Sigmoid colon (tissue), 4 donors: ENCODE measurements around the gene OVCA2.

ENCODE experiments used
- EP300 ChIP-seq, 4 donors: sonication (generic); formaldehyde crosslinking; IDR thresholded peaks; one replicate each; pipeline ENCODE4 v1.6.1; 2017; ENCODE audit warnings: antibody characterized with exemption in 4 of 4
- POLR2A ChIP-seq, 2 donors: fragments of 450-650 bp; IDR thresholded peaks; one replicate each; pipeline ENCODE4 v1.6.1; 2016; ENCODE audit warnings: antibody characterized with exemption in 2 of 2, mild to moderate bottlenecking in 2 of 2, moderate library complexity in 2 of 2
- POLR2AphosphoS5 ChIP-seq, 4 donors: sonication (generic); formaldehyde crosslinking; IDR thresholded peaks; one replicate each; pipeline ENCODE4 v1.6.1; 2017; ENCODE audit warnings: antibody characterized with exemption in 4 of 4
- TF ChIP-seq, protein P1 (sequence below), 4 experiments: fragments of 450-650 bp in 3 of 4; fragments of 200-600 bp in 1 of 4; IDR thresholded peaks; one replicate each; pipeline ENCODE4 v1.5.1; 2016 to 2019; ENCODE audit warnings: antibody characterized with exemption in 4 of 4, mild to moderate bottlenecking in 3 of 4, moderate library complexity in 2 of 4

DNA sequence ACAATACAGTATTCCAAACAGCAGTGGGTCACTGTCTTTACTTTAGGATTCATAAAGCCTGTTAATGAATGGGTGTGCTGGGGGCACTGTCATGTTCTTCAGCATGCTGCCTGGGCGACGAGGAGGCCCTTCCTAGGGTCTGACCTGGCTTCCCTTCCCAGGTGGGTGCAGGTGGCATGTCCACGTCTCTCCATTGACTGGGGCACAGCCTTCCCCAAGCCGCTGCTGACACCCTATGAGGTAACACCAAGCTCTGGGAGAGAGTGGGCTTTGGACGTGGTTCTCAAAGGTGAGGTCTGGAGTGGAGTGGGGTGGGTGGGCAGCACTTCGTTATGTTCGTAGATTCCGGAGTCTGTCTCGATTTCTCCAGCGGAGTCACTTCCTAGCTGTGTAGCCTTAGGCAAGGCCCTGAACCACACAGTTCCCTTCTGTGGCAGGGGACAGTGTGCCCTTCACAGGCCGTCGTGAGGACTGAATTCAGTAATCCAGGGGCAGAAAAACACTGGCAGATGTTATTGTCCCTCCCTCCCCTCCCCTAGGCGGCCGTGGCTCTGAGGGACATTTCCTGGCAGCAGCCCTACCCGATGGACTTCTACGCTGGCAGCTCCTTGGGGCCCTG lies 771 bp upstream of the OVCA2 start:
- TF ChIP-seq, protein P1, sequence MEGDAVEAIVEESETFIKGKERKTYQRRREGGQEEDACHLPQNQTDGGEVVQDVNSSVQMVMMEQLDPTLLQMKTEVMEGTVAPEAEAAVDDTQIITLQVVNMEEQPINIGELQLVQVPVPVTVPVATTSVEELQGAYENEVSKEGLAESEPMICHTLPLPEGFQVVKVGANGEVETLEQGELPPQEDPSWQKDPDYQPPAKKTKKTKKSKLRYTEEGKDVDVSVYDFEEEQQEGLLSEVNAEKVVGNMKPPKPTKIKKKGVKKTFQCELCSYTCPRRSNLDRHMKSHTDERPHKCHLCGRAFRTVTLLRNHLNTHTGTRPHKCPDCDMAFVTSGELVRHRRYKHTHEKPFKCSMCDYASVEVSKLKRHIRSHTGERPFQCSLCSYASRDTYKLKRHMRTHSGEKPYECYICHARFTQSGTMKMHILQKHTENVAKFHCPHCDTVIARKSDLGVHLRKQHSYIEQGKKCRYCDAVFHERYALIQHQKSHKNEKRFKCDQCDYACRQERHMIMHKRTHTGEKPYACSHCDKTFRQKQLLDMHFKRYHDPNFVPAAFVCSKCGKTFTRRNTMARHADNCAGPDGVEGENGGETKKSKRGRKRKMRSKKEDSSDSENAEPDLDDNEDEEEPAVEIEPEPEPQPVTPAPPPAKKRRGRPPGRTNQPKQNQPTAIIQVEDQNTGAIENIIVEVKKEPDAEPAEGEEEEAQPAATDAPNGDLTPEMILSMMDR (IDR thresholded peaks at IDR 0.05) = no peak
- TF ChIP-seq POLR2A (IDR thresholded peaks at IDR 0.05) (no peak), POLR2AphosphoS5 (IDR thresholded peaks at IDR 0.05) (no peak), EP300 (IDR thresholded peaks at IDR 0.05) (no peak)
